ENCODE data around the gene CKMT1A.
"Not testable (repeated sequence)": the region's sequence is repeated elsewhere in the genome, so short reads cannot be mapped to it uniquely, and the experiment has no call there.

The CKMT1A gene

GRCh38 chr15:43702701-43703424, 9.2 kb downstream of the CKMT1A start:
- Histone ChIP-seq H3K9ac (ENCODE audit: low read depth, low read length) (no peak overlapping the region), H3K4me3 (ENCODE audit: low read length) (no peak overlapping the region), H3K4me1 (ENCODE audit: insufficient read depth, low read length) (no peaks in the 10 kb centered on the region), H3K27ac (ENCODE audit: low read depth, low read length) (no peak overlapping the region), H3K27me3 (ENCODE audit: insufficient read depth, low read length) (no peaks in the 10 kb centered on the region), H3K36me3 (ENCODE audit: insufficient read depth, low read length) (no peaks in the 10 kb centered on the region; the same call in 1 of the 2 replicates), H3K9me3 (ENCODE audit: insufficient read depth, low read depth, low read length) (no peaks in the 10 kb centered on the region)
- WGBS = 91% methylated on average over 7 of the region's 8 CpGs

DNA sequence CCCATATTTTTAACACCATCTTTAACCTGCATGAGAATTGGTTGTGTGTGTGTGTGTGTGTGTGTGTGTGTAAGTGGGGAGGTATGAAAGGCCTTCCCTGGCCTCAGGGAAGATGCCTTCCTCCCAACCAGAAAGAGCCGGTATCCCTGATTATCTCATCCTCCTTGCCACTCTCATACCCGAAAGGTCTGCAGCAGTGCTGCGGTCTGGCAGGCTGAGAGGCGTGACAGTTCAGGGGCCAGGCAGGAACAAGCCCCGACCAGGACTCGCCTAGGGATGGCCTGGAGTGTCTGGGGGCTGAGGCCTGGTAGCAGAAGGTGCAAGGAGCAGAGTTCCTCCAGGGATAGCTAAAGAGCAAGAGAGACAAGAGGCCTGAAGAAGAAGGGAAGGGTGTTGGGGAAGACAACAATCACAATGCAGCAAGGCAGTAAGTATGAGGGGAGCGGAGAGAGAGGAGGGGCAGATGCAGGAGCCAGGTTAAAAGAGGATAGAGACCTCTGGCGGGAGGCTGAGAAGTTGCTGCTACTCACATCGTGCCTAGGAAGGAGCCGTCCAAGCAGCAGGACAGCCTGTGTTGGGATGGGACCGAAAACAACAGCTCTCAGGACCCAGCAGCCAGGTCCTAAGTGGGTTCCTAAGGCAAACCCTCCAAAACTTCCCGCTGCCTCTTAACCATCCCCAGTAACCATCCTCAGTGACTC, 16.9 kb downstream of the CKMT1A start:
- WGBS = no CpG with 5 or more reads among the region's 12 CpGs
- not testable (repeated sequence) for H3K36me3 ChIP-seq (ENCODE audit: insufficient read depth, low read length); H3K27me3 ChIP-seq (ENCODE audit: insufficient read depth, low read length); H3K9ac ChIP-seq (ENCODE audit: low read depth, low read length); H3K27ac ChIP-seq (ENCODE audit: low read depth, low read length); H3K4me1 ChIP-seq (ENCODE audit: insufficient read depth, low read length); H3K4me3 ChIP-seq (ENCODE audit: low read length); H3K9me3 ChIP-seq (ENCODE audit: insufficient read depth, low read depth, low read length)

DNA sequence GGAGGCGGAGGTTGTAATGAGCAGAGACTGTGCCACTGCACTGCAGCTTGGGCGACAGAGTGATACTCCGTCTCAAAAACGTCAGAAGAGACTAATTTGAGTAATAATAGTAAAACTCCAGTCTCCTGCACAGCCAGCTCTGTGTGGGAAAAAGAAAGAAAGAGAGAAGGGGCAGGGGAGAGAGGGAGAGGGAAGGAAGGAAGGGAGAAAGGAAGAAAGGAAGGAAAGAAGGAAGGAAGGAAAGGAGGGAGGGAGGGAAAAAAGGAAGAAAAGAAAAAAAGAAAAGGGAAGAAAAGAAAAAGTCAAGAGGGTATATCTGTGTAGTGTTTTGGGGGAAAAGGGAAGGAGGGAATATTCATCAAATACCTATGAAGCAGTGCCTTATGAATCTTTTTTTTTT, 29.5 kb downstream of the CKMT1A start:
- Histone ChIP-seq H3K27me3 (ENCODE audit: insufficient read depth, low read length) (no peaks in the 10 kb centered on the region), H3K9me3 (ENCODE audit: insufficient read depth, low read depth, low read length) (no peaks in the 10 kb centered on the region), H3K4me3 (ENCODE audit: low read length) (no peak overlapping the region), H3K27ac (ENCODE audit: low read depth, low read length) (no peak overlapping the region), H3K9ac (ENCODE audit: low read depth, low read length) (no peak overlapping the region), H3K36me3 (ENCODE audit: insufficient read depth, low read length) (no peaks in the 10 kb centered on the region), H3K4me1 (ENCODE audit: insufficient read depth, low read length) (no peaks in the 10 kb centered on the region)
- 79% methylated on average over 4 of the region's 4 CpGs for WGBS

GRCh38 chr15:43726306-43726705, 32.6 kb downstream of the CKMT1A start:
- not testable (repeated sequence) for H3K27me3 ChIP-seq (ENCODE audit: insufficient read depth, low read length); H3K9ac ChIP-seq (ENCODE audit: low read depth, low read length); H3K9me3 ChIP-seq (ENCODE audit: insufficient read depth, low read depth, low read length); H3K27ac ChIP-seq (ENCODE audit: low read depth, low read length); H3K36me3 ChIP-seq (ENCODE audit: insufficient read depth, low read length); H3K4me3 ChIP-seq (ENCODE audit: low read length); H3K4me1 ChIP-seq (ENCODE audit: insufficient read depth, low read length)
- WGBS = 93% methylated on average over 1 of the region's 1 CpG

DNA sequence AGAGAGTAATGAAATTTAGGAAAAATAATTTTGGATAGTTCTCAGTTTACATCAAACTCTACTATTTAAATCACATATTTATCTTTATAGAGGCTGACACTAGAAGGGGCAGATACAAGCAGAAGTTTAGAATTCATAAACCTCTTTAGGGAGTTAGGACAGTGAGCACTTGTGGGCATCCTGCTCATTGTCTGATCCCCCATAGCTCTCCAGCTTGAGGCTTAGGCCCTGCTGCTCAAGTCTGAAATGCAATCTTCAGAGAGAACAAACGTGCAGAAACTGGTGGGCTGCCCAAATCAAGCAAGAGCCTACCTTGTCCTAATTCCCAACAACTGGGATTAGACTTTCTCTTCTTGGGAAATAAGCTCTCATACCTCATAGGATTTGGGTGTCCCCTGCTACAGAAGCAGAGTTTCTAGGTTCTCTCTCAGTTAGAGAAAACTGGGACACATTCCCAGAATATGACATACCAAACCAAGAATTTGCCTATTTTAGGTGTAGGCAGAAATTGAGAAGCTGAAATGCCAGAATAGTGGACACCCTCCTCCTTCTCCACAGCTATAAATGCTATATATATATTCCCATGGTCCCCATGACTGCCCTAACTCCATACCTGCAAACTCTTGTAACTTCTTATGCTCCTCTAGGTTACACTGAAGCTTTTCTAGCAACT, 34.5 kb downstream of the CKMT1A start:
- H3K36me3 ChIP-seq (ENCODE audit: insufficient read depth, low read length); H3K27ac ChIP-seq (ENCODE audit: low read depth, low read length); H3K9me3 ChIP-seq (ENCODE audit: insufficient read depth, low read depth, low read length); H3K4me3 ChIP-seq (ENCODE audit: low read length); H3K4me1 ChIP-seq (ENCODE audit: insufficient read depth, low read length); H3K27me3 ChIP-seq (ENCODE audit: insufficient read depth, low read length); H3K9ac ChIP-seq (ENCODE audit: low read depth, low read length): not testable (repeated sequence)
- WGBS = 82% methylated on average over 1 of the region's 1 CpG

DNA sequence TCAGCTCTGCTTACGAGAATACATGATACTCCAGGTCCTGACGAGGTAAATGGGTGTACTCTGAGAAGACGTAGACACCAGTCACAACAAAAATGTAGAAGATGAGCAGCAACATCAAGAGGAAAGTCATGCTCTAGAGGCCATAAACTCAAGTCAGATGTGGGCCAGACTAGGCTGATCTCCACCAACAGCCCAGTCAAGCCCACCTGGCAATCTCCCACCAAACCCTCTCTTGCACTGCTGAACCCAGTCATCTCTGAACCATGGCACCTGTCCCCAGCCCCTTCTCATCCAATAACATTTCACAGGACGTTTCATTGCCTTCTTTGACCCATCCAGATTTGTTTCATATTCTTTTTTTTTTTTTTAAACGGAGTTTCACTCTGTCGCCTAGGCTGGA, 41.8 kb downstream of the CKMT1A start:
- Histone ChIP-seq H3K4me1 (ENCODE audit: insufficient read depth, low read length) (no peaks in the 10 kb centered on the region), H3K9me3 (ENCODE audit: insufficient read depth, low read depth, low read length) (no peaks in the 10 kb centered on the region), H3K27ac (ENCODE audit: low read depth, low read length) (no peak overlapping the region), H3K36me3 (ENCODE audit: insufficient read depth, low read length) (no peaks in the 10 kb centered on the region), H3K9ac (ENCODE audit: low read depth, low read length) (no peak overlapping the region), H3K4me3 (ENCODE audit: low read length) (no peak overlapping the region), H3K27me3 (ENCODE audit: insufficient read depth, low read length) (no peaks in the 10 kb centered on the region)
- WGBS = 89% methylated on average over 6 of the region's 6 CpGs

- Histone ChIP-seq H3K9ac (ENCODE audit: low read depth, low read length) (peak within 1 kb of the TSS; percentile 94), H3K36me3 (ENCODE audit: insufficient read depth, low read length) (peaks cover 13% of the 10 kb centered on the region), H3K4me3 (ENCODE audit: low read length) (peak within 1 kb of the TSS; percentile 83), H3K27ac (ENCODE audit: low read depth, low read length) (peak within 1 kb of the TSS; percentile 96)
- WGBS = under 1% methylated on average over 84 of the region's 84 CpGs
- not testable (repeated sequence) for H3K27me3 ChIP-seq (ENCODE audit: insufficient read depth, low read length); H3K9me3 ChIP-seq (ENCODE audit: insufficient read depth, low read depth, low read length); H3K4me1 ChIP-seq (ENCODE audit: insufficient read depth, low read length)
Observed at GRCh38 chr15:43746245-43746902, 52.7 kb downstream of the CKMT1A start, which contains the start of gene PDIA3. Gene PDIA3 (plus strand): TSS chr15:43746438. CDS start chr15:43746540, 102 bp downstream.

DNA sequence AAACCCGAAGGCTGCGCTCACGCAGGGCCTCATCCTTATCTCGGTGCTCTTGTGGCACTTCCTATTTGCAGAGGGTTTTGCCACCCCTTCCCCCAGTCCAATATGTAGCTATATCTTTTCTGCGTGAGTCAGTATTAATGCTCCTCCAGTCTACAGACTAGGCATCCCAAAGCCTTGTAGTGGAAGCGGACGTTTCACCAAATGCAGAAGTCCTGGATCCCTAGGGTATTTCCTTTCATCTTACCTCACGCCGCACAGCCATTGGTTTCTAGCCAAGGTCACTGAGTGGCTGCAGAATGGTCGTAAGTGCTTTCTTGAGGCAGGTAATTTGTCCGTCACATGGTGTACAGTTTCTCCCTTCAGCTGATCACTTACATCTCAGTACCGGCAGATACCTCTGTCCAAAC, 53.2 kb downstream of the CKMT1A start:
- Histone ChIP-seq H3K4me3 (ENCODE audit: low read length) (peak overlapping the region; percentile 83), H3K36me3 (ENCODE audit: insufficient read depth, low read length) (peaks cover 18% of the 10 kb centered on the region), H3K27ac (ENCODE audit: low read depth, low read length) (peak overlapping the region; percentile 96), H3K9ac (ENCODE audit: low read depth, low read length) (peak overlapping the region; percentile 94)
- not testable (repeated sequence) for H3K4me1 ChIP-seq (ENCODE audit: insufficient read depth, low read length); H3K9me3 ChIP-seq (ENCODE audit: insufficient read depth, low read depth, low read length); H3K27me3 ChIP-seq (ENCODE audit: insufficient read depth, low read length)
- WGBS = 1% methylated on average over 12 of the region's 12 CpGs

DNA sequence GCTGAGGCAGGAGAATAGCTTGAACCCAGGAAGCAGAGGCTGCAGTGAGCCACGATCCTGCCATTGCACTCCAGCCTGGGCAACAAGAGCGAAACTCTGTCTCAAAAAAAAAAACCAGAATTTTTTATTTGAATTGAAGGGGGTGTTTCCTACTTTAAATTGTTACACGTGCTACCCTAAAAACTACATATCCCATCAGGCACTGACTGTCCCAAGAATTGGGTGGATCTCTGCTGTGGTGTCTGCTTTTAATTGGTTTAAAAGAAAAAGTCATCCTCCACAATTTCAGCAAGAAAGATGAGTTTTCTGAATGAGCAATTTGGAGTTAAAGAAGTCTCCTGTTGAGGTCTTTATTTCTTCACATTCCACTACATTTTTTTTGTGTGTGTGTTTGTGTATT, 54.7 kb downstream of the CKMT1A start:
- Histone ChIP-seq H3K36me3 (ENCODE audit: insufficient read depth, low read length) (peaks cover 32% of the 10 kb centered on the region), H3K27me3 (ENCODE audit: insufficient read depth, low read length) (no peaks in the 10 kb centered on the region), H3K9ac (ENCODE audit: low read depth, low read length) (no peak overlapping the region), H3K9me3 (ENCODE audit: insufficient read depth, low read depth, low read length) (no peaks in the 10 kb centered on the region), H3K4me1 (ENCODE audit: insufficient read depth, low read length) (0 out of 2 replicates have a peak, but pooled peaks cover 2% of the 10 kb centered on the region), H3K4me3 (ENCODE audit: low read length) (peak overlapping the region; percentile 83), H3K27ac (ENCODE audit: low read depth, low read length) (no peak overlapping the region)
- 84% methylated on average over 2 of the region's 3 CpGs for WGBS
